GM12801 (cell line): ENCODE measurements around the gene TEC.

Experiments used
- CTCF ChIP-seq: IDR thresholded peaks from one replicate; pipeline ENCODE4 v1.5.1; 2011; ENCODE audit warnings: control low read depth; ENCODE audit not compliant: insufficient read length; ENCODE audit errors: extremely low read depth

TEC gene

GRCh38 chr4:48129307-48130014, 140.2 kb downstream of the TEC start:
- TF ChIP-seq CTCF: no peak

GRCh38 chr4:48127682-48128404, 141.8 kb downstream of the TEC start:
- TF ChIP-seq CTCF: no peak

- TF ChIP-seq CTCF: no peak
Observed at GRCh38 chr4:48127231-48127630, 142.4 kb downstream of the TEC start.

GRCh38 chr4:48126621-48127020, 143.0 kb downstream of the TEC start:
- TF ChIP-seq CTCF: no peak

GRCh38 chr4:48124870-48125269, 144.8 kb downstream of the TEC start:
- no peak for TF ChIP-seq CTCF

- no peak for TF ChIP-seq CTCF
Observed at GRCh38 chr4:48122756-48123155, 146.9 kb downstream of the TEC start.

- no peak for TF ChIP-seq CTCF
Observed at GRCh38 chr4:48121180-48121579, 148.5 kb downstream of the TEC start.
